GM18502 (cell line): ENCODE data around the gene IL1RAPL1.
A peak's percentile ranks its signal among the peaks of the same experiment; 100 is the strongest.

Experiments used
- ATAC-seq: cut with Tn5 transposase; IDR thresholded peaks from one replicate; pipeline ENCODE4 v1.9.1; 2021; ENCODE audit warnings: mild to moderate bottlenecking; ENCODE audit not compliant: unreplicated experiment, poor library complexity

Gene IL1RAPL1

DNA sequence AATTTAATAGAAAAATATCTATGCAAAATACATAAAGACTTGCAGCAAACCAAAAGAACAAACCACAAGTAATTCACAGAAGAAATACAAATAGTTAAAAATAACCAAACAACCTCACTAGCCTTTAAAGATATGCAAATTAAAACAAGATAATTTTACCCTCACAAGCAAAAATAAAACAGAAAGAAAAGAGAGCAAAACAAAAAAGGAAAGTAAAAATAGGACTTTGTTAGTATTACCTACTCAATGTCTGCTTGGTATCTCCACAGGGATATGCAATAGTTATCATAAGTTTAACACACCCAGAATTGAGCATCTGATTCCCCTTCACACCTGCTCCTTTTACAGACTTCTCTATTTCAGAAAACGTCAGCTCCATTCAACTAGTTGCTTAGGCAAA lies 890.6 kb downstream of the IL1RAPL1 start:
- ATAC-seq = peak; percentile 37

DNA sequence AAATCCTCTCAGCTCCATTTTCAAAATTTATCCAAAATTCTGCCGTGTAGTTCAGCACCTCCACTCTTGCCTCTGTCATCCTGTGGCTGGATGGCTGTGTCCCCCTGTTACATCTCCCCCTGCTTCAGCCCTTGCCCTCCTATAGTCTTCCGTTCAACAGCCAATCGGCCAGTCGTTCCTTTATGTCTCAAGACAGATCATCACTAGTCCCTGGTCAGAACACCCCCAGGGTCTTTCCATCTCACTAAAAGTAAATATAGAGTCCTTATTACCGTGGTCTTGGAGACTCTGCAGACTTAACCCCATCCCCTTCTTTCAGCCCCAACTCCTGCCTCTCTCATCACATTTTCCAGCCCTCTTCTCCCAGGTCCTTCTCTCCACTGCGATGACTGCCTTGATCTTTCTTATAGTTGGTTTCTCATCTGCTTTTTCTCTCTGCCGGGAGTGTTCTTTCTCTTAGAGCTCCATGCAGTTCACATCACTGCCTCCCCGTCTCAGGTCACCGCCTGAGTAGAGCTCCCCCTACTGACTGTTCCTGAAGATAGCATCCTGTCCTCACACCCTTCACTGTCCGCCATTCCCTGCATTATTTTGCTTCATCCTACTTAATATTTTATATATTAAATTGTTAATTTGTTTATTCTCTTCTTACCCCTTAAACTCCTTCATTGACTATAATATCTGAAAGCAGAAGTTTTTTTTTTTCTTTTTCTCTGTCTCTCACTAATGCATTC lies 891.3 kb downstream of the IL1RAPL1 start:
- peak; percentile 93 for ATAC-seq

DNA sequence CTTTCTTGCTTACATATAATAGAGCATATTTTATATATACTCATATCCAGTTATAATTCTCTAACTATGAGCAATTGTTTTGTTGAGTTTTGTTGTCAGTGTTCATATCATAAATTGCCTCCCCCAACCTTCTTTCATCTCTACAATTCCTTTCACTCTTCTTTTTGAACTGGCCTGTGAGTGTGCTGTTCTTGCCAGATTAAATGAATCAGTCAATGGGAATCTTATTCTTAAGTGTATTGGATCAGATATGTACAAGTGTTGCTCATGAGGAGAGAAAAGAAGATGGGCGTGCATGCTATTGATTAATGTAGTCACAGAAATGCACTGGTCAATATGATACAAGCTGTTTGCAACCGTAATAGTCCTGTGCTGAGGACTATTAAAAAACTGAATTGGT lies 900.0 kb downstream of the IL1RAPL1 start:
- no peak for ATAC-seq

DNA sequence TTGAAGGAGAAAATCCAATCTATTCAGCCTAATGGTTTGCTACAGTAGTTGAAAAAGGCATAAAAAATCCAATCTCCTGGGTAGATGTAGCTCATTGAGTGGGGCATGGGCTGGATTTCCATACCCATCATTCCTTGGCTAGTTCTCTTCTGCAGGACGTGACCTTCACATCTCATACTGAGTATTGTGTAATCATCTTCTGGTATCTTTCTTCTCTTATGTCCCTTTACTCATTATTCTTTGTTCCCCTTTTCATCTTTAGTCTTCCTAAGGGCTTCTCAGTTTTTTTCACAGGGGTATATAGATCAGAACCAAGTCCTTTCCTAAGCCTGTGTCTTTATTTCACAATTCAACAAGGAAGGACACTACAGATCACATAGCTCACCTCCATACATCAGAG lies 900.5 kb downstream of the IL1RAPL1 start:
- ATAC-seq = no peak

DNA sequence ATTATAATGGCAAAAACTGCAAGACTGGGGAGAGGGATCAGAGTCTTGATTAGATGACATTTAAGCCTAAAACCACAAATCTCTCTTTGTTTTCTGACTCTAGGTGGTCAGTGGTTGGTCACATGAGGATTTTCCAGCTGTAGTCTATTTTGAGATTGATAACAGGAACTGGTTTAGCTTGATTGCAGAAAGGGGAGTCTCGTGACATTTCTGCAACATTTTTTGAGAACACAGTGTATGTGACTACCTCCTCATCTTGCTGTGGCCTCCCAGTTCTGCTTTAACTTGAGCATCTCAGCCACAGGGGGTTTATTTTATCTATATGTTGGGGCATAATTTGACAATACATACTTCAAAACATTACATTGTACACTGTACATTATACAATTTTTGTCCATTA lies 901.7 kb downstream of the IL1RAPL1 start:
- peak; percentile 48 for ATAC-seq

DNA sequence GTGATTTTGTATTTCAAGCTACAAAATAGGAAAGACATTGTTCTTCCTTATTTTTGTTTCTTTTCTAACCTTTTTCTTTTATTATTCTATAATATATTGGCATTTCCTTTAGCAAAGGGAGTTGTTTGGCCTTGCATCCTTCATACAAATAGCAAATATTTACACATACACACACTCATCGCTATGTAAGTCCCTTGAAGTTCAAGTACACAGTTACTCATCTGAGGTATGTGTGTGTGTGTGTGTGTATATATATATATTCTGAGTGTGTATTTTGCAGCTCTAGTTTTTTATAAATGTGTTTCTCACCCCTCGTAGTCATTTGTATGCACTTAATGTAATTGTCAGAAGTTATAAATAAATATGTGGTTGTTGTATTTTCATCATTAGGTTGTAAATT lies 903.4 kb downstream of the IL1RAPL1 start:
- ATAC-seq = no peak

DNA sequence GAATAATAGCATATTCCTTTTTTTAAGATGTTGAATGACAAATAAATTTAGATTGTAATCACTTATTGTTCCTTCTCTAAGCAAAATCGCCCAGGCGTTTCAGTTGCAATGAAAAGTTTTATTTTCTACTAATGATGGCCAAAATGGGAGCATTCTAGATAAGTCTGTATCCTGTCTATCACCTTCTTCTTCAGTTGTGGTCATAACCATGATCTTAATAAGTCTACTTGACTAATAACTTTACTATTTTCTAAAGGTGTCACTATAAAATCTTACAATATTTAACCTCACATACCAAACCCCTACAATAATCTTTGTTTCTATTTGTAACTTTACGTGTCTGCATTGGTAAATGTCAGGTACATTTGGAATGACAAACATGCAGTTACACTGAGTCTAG lies 904.4 kb downstream of the IL1RAPL1 start:
- ATAC-seq = no peak

DNA sequence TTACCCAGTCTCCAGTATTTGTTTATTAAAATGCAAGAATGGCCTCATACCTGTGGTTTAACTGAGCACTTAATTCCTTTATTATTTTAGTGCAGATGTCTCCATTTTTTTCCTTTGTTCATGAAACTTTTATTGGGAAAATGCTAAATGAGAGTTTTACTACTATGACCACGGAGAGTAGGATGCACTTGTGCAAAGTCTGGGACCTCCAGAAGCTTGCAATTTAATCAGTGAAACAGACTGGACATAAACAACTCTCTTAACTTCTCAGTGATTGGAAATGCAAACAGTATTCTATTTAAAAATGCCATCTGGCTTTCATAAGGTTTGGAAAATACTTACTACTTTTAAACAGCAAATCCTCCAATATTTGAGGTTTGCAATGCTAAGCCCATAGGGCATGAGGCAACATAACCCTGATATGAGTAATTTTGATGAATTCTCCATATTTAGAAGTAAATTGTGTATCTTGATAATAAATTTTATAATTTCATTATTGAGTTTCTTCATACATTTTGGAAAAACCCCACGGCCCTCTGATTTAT lies 909.5 kb downstream of the IL1RAPL1 start:
- ATAC-seq = no peak

DNA sequence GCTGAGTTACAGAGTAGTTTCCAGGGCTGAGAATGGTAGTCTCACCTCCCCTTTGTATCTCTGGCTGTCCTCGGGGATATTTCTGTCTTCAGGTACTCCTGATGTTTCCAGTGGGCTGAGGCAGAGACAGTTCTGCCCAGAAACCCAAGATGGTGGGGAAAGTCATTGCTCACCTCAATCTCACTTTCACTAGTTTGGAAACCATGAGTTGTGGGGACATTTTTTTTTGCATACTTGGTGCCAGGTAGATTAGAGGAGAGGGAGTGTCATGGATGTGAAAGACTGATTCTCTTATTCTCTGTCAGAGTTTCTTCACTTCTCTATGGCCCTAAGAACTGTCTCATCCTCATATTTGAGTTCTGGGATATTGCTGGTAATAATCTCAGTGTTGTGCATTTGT lies 919.5 kb downstream of the IL1RAPL1 start:
- ATAC-seq = no peak

DNA sequence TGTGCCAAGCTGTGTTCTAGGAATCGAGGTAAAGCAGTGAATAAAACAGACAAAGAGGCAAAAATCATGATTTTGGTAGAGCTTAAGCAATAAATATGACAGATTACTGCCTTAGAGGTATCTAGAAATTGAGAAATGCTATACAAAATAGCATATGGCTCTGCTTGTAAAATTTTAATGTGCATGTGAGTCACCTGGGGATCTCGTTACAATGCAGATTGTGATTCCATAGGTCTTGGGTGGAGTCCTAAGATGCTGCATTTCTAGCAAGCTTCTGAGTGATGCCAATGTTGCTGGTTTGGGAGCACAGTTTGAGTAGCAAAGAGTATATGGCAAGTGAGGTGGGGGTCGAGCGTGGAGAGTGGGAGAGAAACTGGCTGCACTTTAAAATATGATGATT lies 930.9 kb downstream of the IL1RAPL1 start:
- no peak for ATAC-seq

DNA sequence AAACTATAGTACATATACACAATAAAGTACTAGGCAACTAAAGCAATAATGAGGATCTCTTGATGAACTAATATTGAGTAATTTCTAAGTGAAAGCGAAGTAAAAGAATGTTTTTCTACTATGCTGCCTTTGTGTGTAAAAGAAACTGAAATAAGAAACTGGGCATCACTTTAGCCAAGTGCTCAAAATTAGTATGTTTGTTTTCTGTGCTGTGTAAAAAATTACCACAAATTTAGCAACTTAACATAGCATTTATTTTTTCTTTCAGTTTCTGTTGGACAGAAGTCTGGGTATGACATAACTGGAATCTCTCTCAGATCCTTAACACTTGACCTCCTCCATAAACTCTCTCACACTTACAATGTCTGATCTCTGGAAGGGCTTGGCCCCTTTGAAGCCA lies 941.0 kb downstream of the IL1RAPL1 start:
- ATAC-seq = peak; percentile 71

DNA sequence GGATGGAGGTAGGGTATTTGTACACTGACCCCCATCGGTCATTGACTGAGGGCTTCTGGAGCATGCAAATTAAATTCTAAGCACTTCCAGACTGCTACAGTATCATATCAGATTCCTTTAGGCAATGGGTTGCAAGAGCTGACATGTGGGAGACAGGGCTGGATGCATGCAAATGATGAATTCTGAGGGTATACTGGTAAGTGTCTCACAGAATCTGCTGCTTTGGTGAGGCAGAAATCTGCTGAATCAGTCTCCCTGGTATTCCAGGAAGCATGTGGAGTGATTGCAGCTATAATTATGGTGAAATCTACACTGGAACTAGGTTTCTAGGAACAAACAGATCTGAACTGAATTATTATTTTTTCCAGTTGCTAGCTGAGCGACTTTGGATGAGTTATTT lies 943.3 kb downstream of the IL1RAPL1 start:
- no peak for ATAC-seq

DNA sequence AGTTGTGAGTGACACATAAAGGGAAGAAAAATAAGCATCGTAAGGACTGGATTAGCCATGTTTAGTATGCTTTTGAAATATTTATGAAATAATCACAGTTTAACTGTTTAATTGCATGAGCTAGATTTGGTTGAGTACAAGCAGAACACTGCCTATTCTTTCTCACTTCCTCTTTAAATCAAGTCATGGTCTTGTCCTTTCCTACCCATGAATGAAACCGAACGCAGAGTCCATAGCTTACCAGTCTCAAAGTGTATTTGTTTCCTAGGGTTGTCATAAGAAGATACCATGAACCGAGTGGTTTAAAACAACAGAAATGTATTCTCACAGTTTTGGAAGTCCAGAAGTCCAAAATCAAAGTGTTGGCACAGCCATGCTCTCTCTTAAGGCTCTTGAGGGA lies 944.1 kb downstream of the IL1RAPL1 start:
- ATAC-seq = peak; percentile 90

DNA sequence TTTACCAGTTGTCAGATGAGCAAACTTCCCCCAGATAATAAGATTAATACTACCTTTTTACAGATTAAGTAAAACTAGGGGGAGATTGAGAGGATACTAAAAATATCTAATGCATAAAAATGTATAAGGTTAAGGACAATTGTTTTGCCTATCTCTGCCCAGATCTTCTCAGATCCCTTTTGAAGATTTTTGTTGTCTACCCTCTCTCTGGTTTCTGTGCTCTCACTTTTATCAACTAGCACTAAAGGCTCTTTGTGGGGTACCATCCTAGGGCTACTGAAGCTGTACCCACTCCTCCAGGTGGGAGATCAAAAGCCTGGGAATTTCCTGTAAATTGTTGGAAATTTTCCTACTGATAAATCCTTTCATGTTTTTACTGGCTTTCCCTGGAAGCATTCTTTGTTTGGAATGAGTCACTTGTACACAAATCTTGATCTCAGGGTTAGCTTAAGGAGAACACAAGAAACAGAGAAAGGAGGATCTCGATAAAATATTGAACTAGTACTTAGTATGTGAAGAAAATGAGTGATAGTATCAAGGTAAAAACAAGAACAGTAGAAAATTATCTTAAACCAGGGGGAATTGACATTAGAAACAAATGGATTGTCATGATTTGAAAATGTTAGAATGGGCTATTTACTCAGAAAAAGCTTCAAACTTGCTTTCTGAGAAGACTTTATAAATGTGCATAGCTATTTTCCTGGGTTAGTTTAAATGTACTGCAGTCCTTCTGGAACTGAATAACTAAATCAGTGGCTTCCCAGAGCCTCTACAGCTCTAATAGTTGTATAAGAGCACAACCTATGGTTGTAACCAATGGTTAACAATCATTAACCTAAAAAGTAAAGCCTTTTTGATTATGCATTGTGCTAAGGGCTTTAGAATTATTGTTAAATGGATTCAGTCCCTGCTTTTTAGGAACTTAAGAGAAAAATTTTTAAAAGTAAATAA lies 948.2 kb downstream of the IL1RAPL1 start:
- ATAC-seq = no peak

DNA sequence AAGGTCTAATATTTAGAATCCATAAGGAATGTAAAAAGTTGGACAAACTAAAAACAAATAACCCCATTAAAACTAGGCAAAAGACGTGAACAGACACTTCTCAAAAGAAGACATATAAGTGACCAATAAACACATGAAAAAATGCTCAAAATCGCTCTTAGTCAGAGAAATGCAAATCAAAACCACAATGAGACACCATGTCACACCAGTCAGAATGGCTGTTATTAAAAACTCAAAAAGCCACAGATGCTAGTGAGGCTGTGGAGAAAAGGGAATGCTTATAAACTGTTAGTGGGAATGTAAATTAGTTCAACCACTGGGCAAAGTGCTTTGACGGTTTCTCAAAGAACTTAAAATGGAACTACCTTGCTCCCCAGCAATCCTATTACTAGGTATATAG lies 953.8 kb downstream of the IL1RAPL1 start:
- ATAC-seq = no peak

DNA sequence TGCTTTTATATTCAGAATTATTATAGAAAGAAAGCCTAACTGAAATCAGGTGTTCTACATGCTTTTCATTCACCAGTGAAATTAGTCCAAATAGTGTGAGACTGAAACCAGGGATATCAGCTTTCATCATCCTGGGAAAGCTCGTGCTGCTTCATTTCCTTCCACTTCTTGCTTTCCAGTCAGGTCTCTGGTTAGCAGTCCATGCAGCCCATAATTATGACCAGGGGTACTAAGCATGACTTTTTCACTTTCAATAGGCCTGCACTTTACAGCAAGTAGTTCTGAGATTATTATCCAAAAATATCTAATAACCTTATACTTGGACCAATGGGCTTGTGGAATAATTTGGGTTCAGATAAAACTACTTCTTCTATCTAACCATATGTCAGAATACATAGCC lies 954.9 kb downstream of the IL1RAPL1 start:
- ATAC-seq = peak; percentile 59

DNA sequence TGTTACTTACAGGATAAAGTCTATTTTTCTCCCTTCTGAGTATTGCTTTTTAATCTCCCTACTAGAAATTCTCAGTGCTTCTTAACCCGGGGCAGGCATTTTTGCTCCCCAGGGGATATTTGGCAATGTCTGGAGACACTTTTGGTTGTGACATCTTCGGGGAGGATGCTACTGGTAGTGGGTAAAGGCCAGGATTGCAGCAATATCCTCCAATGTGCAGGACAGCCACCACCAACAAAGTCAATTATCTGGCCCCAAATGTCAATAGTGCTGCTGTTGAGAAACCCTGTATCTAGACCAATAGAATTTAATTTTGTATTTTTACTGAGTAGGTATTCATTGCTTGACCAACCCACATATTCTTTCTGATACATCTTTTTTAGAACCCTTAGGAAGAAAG lies 958.6 kb downstream of the IL1RAPL1 start:
- no peak for ATAC-seq

DNA sequence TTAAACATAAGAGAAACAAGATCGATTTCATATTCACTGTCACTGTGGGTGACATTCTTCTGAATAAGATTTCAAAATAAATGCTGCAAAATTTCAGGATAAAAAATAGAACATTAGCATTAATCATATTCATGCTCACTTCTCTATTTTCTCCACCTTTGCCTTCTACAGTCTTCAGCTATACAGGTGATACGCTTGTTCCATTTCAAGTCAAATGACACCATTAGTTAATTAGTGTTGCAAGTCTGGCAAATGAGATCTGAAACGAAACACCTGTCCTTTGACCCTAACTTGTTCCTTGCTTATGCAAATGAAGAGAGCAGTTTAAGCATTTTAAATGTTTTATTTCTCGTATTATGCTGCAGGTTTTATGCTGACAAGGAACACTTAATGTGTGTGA lies 960.6 kb downstream of the IL1RAPL1 start:
- ATAC-seq = no peak

DNA sequence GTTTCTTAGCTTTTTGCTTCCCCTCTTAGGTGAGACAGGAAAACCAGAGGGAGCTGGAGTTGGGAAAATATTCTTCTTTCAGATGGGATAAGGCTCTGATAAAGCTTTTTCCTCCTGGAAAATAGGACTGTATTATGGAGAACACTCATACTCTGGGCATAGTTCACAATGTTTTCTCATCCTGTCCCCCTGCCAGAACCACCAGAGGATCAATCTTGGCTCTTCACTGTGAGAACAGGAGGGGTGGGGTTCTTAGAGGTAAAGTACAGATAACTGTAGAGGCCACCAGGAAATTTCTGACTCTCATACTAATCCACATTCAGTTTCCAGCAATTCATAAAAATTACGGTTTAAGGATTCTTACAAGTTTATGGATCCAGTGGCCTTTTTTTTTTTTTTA lies 966.3 kb downstream of the IL1RAPL1 start:
- ATAC-seq = no peak

DNA sequence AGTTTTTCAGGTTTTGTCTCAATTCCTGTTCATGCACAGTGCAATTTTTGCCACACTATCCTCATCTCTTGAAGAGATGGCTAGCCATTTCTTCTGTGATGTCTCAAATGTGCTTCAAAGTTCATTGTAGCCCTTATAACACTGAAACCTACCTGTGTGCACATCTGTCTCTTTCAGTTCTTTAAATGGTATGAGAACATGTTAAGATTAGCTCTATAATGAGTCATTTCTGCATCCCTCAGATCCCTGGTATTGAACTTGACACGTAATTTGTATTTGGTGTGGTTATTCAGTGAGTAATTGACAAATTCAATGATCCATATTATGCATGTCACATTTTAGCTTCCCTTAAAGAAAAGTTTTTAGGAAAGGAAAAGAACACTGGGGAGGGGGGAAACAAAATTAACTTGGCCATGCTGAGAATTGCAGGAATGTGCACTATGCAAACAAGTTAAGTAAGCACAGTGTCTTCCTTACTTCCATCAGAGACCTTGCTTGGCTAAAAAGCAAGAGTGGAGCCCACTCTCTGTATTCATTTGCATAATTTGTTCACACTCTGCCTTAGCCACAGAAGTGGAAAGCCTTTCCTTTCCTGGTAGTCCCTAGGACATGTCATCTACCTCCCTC lies 968.3 kb downstream of the IL1RAPL1 start:
- ATAC-seq = peak; percentile 98

DNA sequence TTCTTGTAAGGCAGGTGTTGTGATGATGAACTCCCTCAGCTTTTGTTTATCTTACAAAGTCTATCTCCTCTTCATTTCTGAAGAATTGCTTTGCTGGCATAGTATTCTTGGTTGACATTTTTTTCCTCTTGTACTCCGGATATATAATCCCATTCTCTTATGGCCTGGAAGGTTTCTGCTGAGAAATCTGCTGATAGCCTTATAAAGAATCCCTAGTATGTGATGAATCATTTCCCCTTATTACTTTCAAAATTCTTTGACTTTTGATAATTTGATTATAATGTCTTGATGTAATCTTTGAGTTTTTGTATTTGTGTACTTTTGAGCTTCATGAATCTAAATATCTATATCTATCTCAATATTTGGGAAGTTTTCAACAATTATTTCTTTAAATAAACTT lies 972.8 kb downstream of the IL1RAPL1 start:
- ATAC-seq = no peak
